Kidney tubule cell (primary cell): ENCODE data around the gene TP73.

Experiments used
- DNase-seq: peaks from one replicate; pipeline ENCODE4 v3.0.0-alpha.2; 2018; ENCODE audit warnings: low spot score

Gene TP73

DNA sequence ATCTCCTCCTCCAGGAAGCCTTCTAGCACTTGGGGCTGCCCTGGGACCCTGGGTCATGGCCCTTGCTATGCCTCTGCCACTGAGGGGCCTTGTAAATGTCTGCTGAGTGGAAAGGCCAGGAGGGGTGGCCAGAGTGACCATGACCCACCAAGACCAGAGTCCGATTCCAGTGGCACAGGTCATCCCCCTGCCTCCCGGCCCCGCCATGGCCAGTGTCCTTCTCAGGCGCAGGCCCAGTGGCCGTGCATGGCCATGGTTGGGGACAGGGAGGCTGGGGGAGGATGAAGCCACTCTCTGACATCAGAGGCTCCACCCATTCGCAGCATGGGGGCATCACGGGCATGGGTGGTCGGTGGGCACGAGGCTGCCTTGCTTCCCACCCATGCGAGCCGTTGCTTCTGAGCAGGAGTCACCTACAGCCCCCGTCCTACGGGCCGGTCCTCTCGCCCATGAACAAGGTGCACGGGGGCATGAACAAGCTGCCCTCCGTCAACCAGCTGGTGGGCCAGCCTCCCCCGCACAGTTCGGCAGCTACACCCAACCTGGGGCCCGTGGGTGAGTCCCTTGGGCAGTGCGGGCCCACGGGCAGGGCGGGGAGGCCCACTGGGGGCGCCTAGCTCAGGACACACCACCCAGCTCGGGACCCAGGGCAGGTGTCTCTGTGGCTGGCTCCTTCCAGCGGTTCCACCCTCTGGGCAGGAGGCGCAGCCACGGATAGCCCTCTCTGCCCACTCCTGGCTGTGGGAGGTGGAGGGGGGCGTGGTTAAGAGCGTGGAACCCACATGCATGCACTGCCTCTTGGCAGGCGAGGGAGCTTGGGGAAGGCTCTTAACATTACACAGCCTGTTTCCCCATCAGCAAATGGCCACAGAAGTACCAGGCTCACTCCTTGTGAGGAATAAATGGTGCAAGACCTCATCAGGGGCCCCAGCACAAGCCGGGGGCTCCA is 77.6 kb downstream of the TP73 start:
- DNase-seq = no peak

DNA sequence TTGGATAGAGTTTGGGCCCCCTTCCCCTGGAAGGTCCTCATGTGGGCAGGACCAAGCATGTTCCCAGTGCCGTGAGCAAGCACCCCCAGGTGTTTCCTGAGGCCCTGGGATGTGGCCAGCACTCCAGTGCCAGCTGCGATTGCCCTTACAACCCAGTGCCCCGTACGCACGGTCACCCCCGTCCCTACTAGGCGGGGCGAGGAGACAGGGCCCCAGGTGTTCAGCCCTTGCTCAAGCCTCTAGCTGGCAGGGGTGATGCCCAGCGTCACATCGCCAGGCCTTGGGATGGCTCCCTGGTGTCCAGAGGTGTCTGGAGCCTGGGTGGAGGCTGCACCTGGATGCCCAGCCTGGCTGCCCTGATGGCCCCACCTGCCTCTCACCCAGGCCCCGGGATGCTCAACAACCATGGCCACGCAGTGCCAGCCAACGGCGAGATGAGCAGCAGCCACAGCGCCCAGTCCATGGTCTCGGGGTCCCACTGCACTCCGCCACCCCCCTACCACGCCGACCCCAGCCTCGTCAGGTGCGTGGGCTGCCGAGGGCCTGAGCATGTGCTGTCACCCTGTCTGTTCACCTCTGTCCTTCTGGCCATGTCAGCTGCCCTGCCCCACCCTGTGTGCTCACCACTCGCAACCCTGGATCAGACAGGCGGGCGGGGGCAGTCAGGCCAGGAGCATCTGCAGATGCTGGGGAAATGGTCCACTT is 78.4 kb downstream of the TP73 start:
- DNase-seq = no peak

DNA sequence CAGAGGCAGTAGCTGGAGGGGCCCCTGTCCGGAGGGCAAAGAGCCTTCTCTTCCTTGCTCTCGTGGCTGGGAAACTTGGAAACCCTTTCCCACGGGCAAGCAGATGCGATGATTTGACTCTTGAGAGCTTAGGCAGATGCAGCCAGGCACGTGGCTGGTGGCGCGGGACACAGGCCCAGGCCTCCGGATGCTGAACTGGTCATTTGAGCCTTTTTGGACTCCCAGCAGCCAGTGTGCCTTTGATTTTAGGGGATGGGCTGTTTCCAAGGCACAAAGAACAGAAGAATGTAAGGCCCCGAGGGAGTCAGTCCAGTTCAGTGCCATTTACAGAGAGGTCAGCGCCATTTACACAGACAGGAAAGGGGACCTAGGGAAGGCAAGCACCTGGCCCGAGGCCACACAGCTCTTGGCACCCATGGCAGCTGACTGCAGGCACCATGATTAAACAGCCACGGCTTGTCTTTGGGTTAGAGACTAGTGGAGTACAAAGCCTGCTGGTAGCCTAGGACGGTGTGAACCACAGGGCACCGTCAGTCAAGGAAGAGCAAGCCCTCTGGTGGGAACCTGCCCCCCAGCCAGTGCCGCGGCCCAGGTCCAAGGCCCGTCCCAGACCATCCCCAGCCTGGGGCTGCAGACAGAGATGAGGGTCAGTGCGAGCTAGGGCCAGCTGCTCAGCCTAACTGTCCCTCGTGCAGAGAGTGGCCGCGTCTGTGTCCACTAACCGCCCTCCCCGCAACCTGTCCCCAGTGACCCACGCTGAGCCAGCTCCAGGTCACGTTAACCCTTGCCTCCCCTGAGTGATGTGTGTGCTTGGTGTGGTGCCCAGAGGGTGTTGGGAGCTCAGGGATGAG is 79.5 kb downstream of the TP73 start:
- no peak for DNase-seq

DNA sequence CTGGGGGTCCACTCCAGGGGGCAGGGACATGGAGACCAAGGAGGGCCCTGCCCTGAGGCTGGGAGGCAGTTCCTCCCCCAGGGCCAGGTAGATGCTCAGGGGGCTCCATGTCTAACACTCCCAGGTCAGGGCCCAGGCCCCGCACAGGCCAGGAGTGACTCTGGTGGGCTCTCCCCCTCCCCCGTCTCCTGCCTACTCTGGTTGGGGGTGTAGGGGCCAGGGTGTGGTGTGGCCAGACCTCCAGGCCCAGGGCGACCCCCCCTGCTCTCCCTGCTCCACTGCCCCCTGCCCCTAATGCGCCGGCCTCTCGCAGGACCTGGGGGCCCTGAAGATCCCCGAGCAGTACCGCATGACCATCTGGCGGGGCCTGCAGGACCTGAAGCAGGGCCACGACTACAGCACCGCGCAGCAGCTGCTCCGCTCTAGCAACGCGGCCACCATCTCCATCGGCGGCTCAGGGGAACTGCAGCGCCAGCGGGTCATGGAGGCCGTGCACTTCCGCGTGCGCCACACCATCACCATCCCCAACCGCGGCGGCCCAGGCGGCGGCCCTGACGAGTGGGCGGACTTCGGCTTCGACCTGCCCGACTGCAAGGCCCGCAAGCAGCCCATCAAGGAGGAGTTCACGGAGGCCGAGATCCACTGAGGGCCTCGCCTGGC is 80.2 kb downstream of the TP73 start:
- DNase-seq = no peak

DNA sequence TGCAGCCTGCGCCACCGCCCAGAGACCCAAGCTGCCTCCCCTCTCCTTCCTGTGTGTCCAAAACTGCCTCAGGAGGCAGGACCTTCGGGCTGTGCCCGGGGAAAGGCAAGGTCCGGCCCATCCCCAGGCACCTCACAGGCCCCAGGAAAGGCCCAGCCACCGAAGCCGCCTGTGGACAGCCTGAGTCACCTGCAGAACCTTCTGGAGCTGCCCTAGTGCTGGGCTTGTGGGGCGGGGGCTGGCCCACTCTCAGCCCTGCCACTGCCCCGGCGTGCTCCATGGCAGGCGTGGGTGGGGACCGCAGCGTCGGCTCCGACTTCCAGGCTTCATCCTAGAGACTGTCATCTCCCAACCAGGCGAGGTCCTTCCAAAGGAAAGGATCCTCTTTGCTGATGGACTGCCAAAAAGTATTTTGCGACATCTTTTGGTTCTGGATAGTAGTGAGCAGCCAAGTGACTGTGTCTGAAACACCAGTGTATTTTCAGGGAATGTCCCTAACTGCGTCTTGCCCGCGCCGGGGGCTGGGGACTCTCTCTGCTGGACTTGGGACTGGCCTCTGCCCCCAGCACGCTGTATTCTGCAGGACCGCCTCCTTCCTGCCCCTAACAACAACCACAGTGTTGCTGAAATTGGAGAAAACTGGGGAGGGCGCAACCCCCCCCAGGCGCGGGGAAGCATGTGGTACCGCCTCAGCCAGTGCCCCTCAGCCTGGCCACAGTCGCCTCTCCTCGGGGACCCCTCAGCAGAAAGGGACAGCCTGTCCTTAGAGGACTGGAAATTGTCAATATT is 81.0 kb downstream of the TP73 start:
- DNase-seq = no peak

DNA sequence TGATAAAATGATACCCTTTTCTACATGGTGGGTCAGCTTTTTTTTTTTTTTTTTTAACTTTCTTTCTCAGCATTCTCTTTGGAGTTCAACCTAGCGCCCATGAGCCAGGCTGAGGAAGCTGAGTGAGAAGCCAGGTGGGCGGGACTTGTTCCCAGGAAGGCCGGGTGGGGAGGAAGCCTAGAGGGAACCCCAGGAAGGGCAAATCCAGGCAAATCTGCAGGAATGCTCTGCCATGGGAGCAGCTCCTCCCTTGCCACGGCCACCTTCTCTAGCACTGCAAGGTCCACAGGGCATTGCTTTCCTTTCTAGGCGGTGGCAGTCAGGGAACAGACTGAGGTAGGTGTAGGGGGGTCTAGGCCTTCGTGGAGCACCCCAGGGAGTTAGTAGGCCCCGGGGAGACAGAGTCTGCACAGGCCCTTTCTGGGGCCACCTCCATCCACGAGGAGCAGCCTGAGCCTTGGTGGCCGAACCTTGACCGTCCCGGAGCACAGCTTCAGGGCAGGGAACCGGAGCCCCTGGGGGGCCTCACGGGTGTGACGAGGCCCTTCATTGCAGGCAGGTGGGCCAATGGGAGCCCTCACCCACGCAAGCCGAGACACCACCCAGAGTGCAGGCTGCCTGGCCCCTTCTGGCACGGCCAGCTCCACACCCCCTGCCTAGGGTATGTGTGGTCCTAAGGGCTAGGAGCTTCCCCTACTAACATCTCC is 81.7 kb downstream of the TP73 start:
- no peak for DNase-seq

DNA sequence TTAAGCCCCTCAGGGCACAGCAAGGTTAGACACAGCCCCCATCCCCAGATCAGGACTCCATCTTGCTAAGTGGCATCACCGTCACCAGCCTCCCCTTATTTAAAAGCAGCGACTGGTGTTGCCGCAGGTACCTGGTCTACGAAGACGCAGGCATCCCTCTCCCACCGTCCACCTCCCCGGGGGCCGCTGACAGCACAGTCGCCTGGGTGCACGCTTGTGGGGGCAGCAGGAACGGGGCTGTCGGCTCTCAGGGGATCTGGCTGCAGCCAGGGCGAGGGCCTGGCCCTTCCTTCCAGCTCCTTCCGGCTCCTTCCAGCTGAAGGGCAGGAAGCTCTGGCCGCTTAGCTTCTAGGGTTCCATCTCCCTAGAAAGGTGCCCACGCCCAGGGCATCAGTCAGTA is 82.3 kb downstream of the TP73 start:
- DNase-seq = no peak

DNA sequence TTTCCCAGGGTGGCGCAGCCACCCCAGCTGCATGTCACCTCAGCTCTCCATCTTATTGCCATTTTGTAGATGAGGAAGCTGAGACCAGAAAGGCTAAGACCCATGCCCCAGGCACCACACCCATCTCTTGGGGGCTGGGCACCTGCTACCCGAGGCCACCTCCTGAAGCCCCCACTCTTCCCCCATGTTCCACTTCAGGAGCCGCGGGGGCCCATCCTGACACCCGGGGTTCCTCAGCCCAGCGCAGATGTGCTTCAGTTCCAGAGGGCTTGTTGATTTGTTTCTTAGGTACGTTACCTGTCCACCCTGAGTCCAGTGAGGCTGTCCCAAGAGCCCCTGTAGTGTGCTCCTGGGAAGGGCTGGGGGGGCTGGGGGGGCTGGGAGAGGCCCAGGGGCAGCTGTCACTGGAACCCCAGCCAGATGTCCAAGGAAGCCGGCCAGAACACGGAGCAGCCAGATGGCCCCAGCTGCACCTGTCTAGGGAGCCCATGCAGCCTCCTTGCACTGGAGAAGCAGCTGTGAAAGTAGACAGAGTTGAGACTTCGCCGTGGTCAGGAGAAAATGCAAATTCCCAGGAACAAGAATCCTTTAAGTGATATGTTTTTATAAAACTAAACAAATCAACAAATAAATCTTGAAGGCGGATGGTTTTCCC is 82.8 kb downstream of the TP73 start:
- DNase-seq = no peak

DNA sequence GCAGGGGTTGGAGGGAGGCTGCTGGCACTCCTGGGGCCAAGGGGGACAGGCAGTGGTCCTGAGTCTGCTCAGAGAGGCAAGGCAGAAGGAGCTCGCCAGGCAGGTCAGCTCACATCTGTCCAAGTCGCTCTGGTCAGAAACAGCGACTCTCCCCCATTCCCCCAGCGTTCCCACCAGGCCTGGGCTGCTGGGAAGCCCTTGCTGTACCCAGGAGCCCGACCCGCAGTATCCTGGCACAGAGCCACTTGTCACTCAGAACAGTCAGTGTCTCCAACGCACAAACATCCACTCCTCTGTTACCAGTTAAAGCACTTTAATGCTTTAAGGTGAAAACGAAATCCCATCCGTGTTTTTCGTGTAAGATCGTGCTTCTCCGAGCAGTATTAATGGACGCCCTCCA is 83.4 kb downstream of the TP73 start:
- no peak for DNase-seq

DNA sequence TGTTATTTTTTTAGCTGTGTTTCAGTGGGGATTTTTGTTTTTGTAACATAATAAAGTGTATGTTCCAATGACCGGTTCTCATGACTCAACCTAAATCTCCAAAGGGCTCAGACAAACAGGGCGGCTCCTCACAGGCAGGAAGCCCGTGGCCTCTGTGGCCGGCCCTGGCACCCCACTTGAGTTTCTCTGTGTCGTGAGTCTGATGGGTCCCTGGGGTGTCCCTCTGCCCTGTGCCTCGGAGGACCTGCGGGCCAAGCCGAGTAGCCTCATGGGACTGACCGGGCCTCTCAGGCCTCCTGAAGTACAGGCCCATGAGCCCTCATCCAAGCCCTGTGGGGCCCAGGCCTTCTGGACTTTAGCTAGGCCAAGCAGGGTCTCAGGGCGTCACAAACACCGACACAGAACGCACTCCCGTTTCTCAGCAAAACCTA is 83.8 kb downstream of the TP73 start:
- no peak for DNase-seq

DNA sequence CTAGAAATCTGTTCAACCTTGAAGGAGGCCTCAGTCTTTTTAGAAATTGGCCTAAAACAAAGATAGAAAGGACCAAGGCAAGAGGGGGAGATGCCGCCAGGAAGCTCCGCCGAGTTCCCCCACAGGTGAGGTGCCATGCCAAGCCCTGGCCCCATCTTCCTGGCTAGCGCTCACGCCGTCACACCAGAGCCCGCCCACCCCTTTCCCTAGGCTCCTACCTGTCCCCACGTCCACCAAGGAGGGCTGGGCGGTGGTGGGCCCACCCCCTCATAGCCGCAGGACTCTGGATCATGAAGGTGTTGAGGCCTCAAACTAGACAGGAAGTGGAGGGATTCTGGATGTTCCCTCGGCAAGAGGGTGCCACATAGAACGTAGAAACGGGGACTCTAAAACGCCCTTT is 84.4 kb downstream of the TP73 start:
- DNase-seq = no peak

DNA sequence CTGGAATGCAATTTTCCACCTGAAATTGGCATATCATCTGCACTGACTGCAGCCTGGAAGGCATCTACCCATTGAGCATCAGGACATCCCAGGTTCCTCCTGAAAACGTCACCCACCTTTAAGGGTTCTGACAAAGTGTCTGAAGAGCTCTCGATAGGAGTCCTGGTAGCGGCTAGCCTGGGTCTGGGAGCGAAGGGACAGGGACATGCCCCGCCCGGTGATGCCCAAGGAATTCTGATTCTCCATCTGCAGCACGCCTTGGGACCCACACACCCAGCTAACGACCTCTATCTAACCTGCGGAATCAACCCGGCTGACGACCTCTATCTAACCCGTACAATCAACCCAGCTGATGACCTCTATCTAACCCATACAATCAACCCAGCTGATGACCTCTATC is 86.6 kb downstream of the TP73 start:
- DNase-seq = no peak

DNA sequence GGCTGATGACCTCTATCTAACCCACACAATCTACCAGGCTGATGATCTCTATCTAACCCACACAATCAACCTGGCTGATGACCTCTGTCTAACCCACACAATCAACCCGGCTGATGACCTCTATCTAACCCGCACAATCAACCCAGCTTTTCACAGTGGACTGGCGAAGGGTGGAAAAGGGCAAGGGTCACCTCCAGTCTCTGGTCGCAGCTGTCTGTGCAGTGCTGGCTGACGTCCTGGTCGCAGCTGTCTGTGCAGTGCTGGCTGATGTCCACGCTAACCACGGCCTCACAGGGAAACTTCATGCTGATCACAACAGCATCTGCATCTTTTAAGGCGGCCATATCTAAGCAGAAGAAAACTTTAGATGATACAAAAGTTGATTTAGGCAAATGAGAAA is 87.7 kb downstream of the TP73 start:
- DNase-seq = no peak

DNA sequence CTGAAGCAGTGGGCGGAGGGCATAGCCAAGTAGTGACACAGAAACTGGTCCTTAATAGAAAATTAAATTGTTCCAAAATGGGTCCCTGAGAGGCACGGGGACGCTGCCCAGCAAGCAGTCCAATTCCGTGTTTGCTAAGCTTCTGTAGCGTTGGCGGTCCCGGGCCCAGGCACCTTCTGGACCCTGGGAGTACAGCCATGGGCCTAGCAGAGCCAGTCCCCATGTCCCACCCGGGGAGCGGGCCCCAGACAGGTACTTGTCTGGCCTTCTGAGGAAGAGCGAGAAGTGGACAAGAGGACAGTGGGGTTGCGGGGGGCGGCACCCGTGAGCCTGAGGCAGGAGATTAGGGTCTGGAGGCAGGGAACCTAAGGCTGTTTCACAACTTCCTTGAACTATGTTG is 88.4 kb downstream of the TP73 start:
- no peak for DNase-seq

DNA sequence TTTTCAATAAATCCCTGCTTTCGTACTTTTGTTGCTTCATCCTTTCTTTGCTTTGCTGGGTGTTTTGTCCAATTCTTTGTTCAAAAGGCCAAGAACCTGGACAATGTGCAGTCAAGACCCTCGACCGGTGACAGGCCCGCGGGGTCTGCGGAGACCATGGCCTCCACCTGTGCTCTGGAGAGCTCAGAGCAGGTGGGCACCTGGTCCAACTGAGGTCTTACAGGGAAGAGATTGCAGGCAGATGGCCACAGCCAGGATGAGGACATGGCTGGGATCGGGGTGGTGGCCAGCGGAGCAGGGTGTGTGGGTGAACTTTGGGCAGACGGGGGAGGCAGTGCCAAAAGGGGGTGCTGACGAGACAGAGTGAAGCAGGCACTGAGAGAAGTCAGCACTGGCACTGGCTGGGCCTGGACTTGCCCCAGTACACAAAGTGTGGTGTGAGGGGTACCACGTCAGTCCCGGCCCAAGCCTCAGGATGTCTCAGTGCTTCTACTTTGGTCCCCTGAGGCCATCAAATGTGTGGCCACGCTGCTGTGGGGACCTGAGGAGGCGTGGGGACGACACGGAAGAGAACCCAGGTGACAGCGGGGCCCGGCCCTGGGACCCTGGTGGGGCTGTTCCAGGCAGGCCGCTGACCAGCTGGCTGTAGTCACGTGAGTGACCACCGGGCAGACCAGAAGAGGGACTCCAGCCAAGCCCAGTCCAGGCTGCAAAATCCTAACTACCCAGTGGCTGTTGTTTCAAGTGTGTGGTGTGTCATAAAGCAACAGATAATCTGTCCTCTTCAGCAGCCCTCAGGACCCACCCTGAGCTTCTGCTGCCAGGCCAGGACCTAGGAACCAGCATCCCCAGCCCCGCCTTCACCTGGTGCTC is 89.5 kb downstream of the TP73 start:
- DNase-seq = no peak

DNA sequence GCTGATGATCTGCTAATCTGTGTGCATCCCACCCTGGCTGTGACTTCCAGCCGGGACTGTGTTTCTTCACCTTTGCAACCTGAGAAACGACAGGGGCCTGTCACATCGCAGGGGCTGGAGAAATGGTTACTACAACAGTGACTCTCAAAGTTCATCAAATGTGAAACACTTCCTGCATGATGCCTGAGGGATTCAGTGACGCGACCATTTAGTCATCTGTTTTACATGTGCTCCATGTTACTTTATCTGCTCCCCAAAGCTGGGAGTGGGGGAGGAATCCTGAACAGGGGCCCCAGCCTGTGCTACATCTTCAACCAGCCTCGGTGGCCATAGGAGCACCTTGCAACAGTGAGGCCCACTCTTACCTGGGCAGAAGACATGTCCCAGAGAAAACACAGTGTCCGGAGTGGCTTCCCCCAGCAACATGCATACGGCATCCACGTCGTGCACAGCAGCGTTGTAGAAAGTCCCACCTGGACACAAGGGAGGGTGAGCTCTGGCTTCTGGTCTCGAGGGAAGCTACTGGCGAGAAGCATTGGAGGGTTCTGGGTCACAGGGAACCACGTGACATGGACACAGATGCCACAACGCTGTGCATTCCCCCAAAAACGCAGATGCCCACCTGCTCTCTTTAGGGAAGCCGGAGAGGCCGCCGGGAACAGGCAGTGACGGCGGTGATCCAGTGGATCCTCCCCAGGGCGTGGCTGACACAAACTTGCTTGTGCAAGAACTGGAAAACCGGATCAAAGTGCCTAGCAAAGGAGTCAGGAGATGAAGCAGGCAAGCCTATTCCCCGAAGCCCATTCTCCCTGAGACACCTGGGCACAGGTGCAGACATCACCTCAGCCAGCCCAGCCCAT is 90.4 kb downstream of the TP73 start:
- DNase-seq = no peak

DNA sequence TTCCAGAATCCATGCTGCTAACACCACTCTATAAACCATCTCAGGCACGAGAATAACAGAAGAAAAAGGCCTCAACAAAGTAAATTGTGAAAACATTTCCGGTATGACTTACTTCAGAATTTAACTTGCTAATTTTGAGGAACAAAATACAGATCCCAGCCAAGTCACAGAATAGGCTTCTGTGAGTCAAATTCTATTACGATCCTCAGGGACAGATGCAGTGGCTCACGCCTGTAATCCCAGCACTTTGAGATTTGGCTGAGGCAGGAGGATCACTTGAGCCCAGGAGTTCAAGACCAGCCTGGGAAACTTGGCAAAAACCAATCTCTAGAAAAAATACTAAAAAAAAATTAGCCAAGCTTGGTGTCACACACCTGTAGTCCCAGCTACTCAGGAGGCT is 91.1 kb downstream of the TP73 start:
- no peak for DNase-seq

DNA sequence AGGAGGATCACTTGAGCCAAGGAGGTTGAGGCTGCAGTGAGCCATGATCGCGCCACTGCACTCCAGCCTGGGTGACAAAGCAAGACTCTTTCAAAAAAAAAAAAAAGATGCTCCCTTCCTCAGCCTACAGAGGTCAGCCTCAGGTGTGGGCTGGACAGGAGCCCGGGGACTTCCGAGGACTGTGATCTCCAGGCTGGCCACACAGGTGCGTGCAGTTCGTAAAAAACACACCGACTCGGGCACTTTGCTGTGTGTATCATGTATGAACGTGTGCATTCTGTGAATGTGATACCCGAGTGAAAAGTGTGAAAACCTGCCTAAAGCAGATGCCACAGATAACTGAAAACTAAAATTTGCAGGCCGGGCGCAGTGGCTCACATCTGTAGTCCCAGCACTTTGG is 91.5 kb downstream of the TP73 start:
- DNase-seq = no peak
